Measurements from ENCODE around the gene GOLGA8M. TPM values are rescaled to one million over a fixed set of nuclear protein-coding genes. Genes with fewer than 3 reads are reported as not detected.
"Not testable (repeated sequence)": the region's sequence is repeated elsewhere in the genome, so short reads cannot be mapped to it uniquely, and the experiment has no call there.

GOLGA8M gene
- total RNA-seq, 6 donors from 2014 or later = 0.61 to 19.9 (median 2.4) TPM

- ATAC-seq (ENCODE audit: low FRiP score in 2 of 2) = not testable (repeated sequence)
Observed at GRCh38 chr15:28664575-28664974, 47.6 kb downstream of the GOLGA8M start.

GRCh38 chr15:28663717-28664116 is 48.5 kb downstream of the GOLGA8M start:
- no CpG with 5 or more reads among the region's 11 CpGs for WGBS, 2 donors
- ATAC-seq (ENCODE audit: low FRiP score in 2 of 2) = peak in 1 of 2 donors; percentile 30
- H3K27ac ChIP-seq, H3K4me3 ChIP-seq, H3K4me1 ChIP-seq, H3K36me3 ChIP-seq, DNase-seq, H3K9me3 ChIP-seq, H3K27me3 ChIP-seq: not testable (repeated sequence)

More at GRCh38 chr15:28664575-28664974, 47.6 kb downstream of the GOLGA8M start:
- H3K4me1 ChIP-seq, H3K27me3 ChIP-seq, H3K36me3 ChIP-seq, H3K9me3 ChIP-seq, H3K27ac ChIP-seq, H3K4me3 ChIP-seq, DNase-seq: not testable (repeated sequence)
- WGBS, 2 donors = 84 to 93% methylated on average over 6 of the region's 6 CpGs

- ATAC-seq (ENCODE audit: low FRiP score in 2 of 2); H3K27me3 ChIP-seq; DNase-seq; H3K27ac ChIP-seq; H3K36me3 ChIP-seq; H3K9me3 ChIP-seq; H3K4me3 ChIP-seq; H3K4me1 ChIP-seq: not testable (repeated sequence)
- WGBS, 2 donors = no CpG with 5 or more reads among the region's 7 CpGs
Observed at GRCh38 chr15:28660750-28661149, 51.5 kb downstream of the GOLGA8M start.

- ATAC-seq (ENCODE audit: low FRiP score in 2 of 2); H3K9me3 ChIP-seq; H3K4me1 ChIP-seq; H3K36me3 ChIP-seq; H3K27ac ChIP-seq; H3K27me3 ChIP-seq; DNase-seq; H3K4me3 ChIP-seq: not testable (repeated sequence)
- no CpG with 5 or more reads among the region's 4 CpGs for WGBS, 2 donors
Observed at GRCh38 chr15:28656018-28656360, 56.2 kb downstream of the GOLGA8M start.

GRCh38 chr15:28655329-28656017 is 56.7 kb downstream of the GOLGA8M start:
- 93 to 95% methylated on average over 11 of the region's 30 CpGs for WGBS, 2 donors
- H3K4me1 ChIP-seq, H3K36me3 ChIP-seq: not testable (repeated sequence)

GRCh38 chr15:28654194-28654593 is 58.0 kb downstream of the GOLGA8M start:
- peak in 1 of 2 donors; percentile 42 for DNase-seq
- ATAC-seq (ENCODE audit: low FRiP score in 2 of 2) = not testable (repeated sequence)

More at GRCh38 chr15:28655329-28656017, 56.7 kb downstream of the GOLGA8M start:
- ATAC-seq (ENCODE audit: low FRiP score in 2 of 2); H3K4me3 ChIP-seq; H3K9me3 ChIP-seq; H3K27ac ChIP-seq; H3K27me3 ChIP-seq: not testable (repeated sequence)
- DNase-seq = peak in 1 of 2 donors; percentile 47

GRCh38 chr15:28652538-28652937 is 59.7 kb downstream of the GOLGA8M start:
- not testable (repeated sequence) for H3K4me3 ChIP-seq; H3K27ac ChIP-seq; H3K27me3 ChIP-seq; H3K4me1 ChIP-seq; H3K9me3 ChIP-seq; H3K36me3 ChIP-seq; DNase-seq; ATAC-seq (ENCODE audit: low FRiP score in 2 of 2)
- 90 to 96% methylated on average over 7 to 10 of the region's 10 CpGs for WGBS, 2 donors

More at GRCh38 chr15:28654194-28654593, 58.0 kb downstream of the GOLGA8M start:
- H3K9me3 ChIP-seq, H3K4me3 ChIP-seq, H3K36me3 ChIP-seq, H3K4me1 ChIP-seq, H3K27me3 ChIP-seq, H3K27ac ChIP-seq: not testable (repeated sequence)
- WGBS, 2 donors = no CpG with 5 or more reads among the region's 11 CpGs

Small RNA genes lying within 50 kb of the gene (small RNA-seq; reads per million reads assigned to genes)
- gene RN7SL719P = 0 reads per million in 4 donors

Other genes starting within 250 kb of the GOLGA8M start
- not detected for gene GOLGA8G, start 179.4 kb downstream of the GOLGA8M start, total RNA-seq
- not detected for gene GOLGA6L25, start 158.9 kb downstream of the GOLGA8M start, total RNA-seq
- gene GOLGA6L7, start 136.2 kb upstream of the GOLGA8M start, total RNA-seq = not detected
- 1 to 10 TPM; 3.2 to 7.9 (median 6.0) TPM for gene APBA2, start 173.6 kb upstream of the GOLGA8M start, total RNA-seq